ENCODE measurements around the gene TAOK1. TPM values are rescaled to one million over a fixed set of nuclear protein-coding genes. Genes with fewer than 3 reads are reported as not detected.

Gene TAOK1
- total and polyA plus RNA-seq, 10 of the 15 experiments (the other 5 are each of a cell fraction or from before 2014, with no cell fraction given) = 2.0 to 27.1 (median 11.8) TPM

DNA sequence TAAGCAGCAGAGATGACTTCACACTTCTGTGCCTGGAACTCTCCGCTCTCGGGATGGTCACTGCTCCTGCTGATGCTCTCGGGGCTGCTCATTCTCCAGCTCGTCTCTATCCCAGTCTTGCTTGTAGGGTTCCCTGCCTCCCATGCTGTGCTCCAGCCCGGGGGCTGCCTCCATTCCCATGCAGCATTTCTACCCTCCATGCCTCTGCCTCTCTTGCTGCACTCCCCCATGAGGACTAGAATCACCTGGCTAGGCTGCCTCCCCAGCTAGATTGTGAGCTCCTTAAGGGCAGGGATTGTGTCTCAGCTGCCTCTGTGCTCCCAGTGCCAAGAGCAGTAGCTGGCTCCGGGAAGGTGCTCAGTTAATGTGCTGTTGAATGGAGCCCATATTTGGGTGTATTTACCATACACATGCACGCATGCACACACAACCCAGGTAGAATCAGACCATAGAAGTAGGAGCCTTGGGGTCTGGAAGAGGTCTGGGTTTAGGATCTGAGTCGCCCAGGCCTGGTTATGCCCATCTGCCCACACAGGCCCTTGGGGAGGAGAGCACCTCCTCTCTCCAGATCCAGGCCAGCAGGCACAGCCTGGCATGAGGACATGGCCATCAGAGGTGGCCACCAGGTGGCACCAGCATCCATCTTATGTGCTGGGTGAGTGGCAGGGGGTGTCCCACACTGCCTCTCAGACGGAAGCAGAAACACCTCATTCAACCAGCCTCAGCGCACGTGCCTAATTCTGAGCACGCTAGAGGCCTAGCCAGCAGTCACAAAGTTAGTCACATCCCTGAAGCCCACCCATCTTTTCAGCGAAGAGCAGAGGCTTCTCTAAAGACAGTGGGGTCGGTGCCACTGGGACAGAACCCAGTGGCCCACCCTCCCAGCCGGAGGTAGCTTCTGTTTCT lies 190.0 kb downstream of the TAOK1 start (continued):
- TF ChIP-seq WRNIP1 (IDR thresholded peaks at IDR 0.05; ENCODE audit: borderline replicate concordance, low read depth, low read length) = no peak
- 0 out of 2 replicates have a peak, but pooled peaks have one; percentile 14 for TF ChIP-seq CHD2 (IDR thresholded peaks at IDR 0.05; ENCODE audit: borderline replicate concordance, low read depth, low read length)
- no peak for TF ChIP-seq ZNF274 (IDR thresholded peaks at IDR 0.05; ENCODE audit: insufficient read depth, insufficient read length)
- TF ChIP-seq, protein P1, sequence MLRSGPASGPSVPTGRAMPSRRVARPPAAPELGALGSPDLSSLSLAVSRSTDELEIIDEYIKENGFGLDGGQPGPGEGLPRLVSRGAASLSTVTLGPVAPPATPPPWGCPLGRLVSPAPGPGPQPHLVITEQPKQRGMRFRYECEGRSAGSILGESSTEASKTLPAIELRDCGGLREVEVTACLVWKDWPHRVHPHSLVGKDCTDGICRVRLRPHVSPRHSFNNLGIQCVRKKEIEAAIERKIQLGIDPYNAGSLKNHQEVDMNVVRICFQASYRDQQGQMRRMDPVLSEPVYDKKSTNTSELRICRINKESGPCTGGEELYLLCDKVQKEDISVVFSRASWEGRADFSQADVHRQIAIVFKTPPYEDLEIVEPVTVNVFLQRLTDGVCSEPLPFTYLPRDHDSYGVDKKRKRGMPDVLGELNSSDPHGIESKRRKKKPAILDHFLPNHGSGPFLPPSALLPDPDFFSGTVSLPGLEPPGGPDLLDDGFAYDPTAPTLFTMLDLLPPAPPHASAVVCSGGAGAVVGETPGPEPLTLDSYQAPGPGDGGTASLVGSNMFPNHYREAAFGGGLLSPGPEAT (IDR thresholded peaks at IDR 0.05; ENCODE audit: low read depth) = peak; percentile 46; the same call in 1 of the 2 replicates
- TF ChIP-seq BMI1 (IDR thresholded peaks at IDR 0.05; ENCODE audit: borderline replicate concordance) = no peak
- TF ChIP-seq STAT1 (conservative IDR thresholded peaks at IDR 0.05) = no peak
- TF ChIP-seq FOXM1 (IDR thresholded peaks at IDR 0.05; ENCODE audit: low read depth, low read length) = no peak
- no peak for TF ChIP-seq SIX5 (IDR thresholded peaks at IDR 0.05; ENCODE audit: low read depth, low read length, severe bottlenecking)
- no peak for TF ChIP-seq SMAD1 (IDR thresholded peaks at IDR 0.05; ENCODE audit: low read depth, partially characterized antibody)
- no peak; the same call in 1 of the 2 replicates for TF ChIP-seq CREB1 (IDR thresholded peaks at IDR 0.05; ENCODE audit: low read depth)
- TF ChIP-seq SMAD5 (IDR thresholded peaks at IDR 0.05; ENCODE audit: low read depth) = no peak
- TF ChIP-seq BHLHE40 (IDR thresholded peaks at IDR 0.05; ENCODE audit: borderline replicate concordance in 1 of 2, low read depth in 2 of 2, low read length in 1 of 2) = peak; percentile 99
- TF ChIP-seq, protein P2, sequence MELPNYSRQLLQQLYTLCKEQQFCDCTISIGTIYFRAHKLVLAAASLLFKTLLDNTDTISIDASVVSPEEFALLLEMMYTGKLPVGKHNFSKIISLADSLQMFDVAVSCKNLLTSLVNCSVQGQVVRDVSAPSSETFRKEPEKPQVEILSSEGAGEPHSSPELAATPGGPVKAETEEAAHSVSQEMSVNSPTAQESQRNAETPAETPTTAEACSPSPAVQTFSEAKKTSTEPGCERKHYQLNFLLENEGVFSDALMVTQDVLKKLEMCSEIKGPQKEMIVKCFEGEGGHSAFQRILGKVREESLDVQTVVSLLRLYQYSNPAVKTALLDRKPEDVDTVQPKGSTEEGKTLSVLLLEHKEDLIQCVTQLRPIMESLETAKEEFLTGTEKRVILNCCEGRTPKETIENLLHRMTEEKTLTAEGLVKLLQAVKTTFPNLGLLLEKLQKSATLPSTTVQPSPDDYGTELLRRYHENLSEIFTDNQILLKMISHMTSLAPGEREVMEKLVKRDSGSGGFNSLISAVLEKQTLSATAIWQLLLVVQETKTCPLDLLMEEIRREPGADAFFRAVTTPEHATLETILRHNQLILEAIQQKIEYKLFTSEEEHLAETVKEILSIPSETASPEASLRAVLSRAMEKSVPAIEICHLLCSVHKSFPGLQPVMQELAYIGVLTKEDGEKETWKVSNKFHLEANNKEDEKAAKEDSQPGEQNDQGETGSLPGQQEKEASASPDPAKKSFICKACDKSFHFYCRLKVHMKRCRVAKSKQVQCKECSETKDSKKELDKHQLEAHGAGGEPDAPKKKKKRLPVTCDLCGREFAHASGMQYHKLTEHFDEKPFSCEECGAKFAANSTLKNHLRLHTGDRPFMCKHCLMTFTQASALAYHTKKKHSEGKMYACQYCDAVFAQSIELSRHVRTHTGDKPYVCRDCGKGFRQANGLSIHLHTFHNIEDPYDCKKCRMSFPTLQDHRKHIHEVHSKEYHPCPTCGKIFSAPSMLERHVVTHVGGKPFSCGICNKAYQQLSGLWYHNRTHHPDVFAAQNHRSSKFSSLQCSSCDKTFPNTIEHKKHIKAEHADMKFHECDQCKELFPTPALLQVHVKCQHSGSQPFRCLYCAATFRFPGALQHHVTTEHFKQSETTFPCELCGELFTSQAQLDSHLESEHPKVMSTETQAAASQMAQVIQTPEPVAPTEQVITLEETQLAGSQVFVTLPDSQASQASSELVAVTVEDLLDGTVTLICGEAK (IDR thresholded peaks at IDR 0.05; ENCODE audit: borderline replicate concordance) = no peak
- no peak for TF ChIP-seq TCF7 (IDR thresholded peaks at IDR 0.05; ENCODE audit: borderline replicate concordance)
- no peak for TF ChIP-seq MEF2A (IDR thresholded peaks at IDR 0.05; ENCODE audit: insufficient read depth, low read depth, low read length)
- TF ChIP-seq, protein P3, sequence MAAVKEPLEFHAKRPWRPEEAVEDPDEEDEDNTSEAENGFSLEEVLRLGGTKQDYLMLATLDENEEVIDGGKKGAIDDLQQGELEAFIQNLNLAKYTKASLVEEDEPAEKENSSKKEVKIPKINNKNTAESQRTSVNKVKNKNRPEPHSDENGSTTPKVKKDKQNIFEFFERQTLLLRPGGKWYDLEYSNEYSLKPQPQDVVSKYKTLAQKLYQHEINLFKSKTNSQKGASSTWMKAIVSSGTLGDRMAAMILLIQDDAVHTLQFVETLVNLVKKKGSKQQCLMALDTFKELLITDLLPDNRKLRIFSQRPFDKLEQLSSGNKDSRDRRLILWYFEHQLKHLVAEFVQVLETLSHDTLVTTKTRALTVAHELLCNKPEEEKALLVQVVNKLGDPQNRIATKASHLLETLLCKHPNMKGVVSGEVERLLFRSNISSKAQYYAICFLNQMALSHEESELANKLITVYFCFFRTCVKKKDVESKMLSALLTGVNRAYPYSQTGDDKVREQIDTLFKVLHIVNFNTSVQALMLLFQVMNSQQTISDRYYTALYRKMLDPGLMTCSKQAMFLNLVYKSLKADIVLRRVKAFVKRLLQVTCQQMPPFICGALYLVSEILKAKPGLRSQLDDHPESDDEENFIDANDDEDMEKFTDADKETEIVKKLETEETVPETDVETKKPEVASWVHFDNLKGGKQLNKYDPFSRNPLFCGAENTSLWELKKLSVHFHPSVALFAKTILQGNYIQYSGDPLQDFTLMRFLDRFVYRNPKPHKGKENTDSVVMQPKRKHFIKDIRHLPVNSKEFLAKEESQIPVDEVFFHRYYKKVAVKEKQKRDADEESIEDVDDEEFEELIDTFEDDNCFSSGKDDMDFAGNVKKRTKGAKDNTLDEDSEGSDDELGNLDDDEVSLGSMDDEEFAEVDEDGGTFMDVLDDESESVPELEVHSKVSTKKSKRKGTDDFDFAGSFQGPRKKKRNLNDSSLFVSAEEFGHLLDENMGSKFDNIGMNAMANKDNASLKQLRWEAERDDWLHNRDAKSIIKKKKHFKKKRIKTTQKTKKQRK (IDR thresholded peaks at IDR 0.05; ENCODE audit: low read depth, low read length) = no peak
- no peak for TF ChIP-seq HCFC1 (IDR thresholded peaks at IDR 0.05; ENCODE audit: low read length)
- TF ChIP-seq SMARCA5 (IDR thresholded peaks at IDR 0.05) = peak; percentile 66; the same call in 1 of the 2 replicates
- no peak for TF ChIP-seq NRF1 (conservative IDR thresholded peaks at IDR 0.05; ENCODE audit: low read depth, low read length)
- no peak for TF ChIP-seq CEBPB (IDR thresholded peaks at IDR 0.05; ENCODE audit: borderline replicate concordance in 1 of 2, low read depth in 2 of 2, low read length in 2 of 2)
- TF ChIP-seq ZNF24 (IDR thresholded peaks at IDR 0.05) = no peak

Measured in GM12878 (cell line).